Activated naive CD4-positive, alpha-beta T cell treated with anti-CD3 and anti-CD28 coated beads for 36 hours (primary cell): Measurements from ENCODE around the gene SUN5. TPM values are rescaled to one million over a fixed set of nuclear protein-coding genes. Genes with fewer than 3 reads are reported as not detected.

ENCODE experiments used
- CTCF ChIA-PET: fragments of 350-600 bp; sonication (Branson Sonifier 250); formaldehyde crosslinking; loops from one replicate; lab custom pipeline; 2021; ENCODE audit warnings: antibody characterized with exemption; lab: Charles Lee
- DNase-seq: peaks from one replicate; pipeline ENCODE4 v3.0.0-alpha.2; 2020
- H3K27ac Mint-ChIP-seq: one replicate; pipeline ENCODE4 v1.8.0; 2021; ENCODE audit warnings: mild to moderate bottlenecking, mixed read lengths
- H3K27me3 Mint-ChIP-seq: one replicate; pipeline ENCODE4 v1.8.0; 2021; ENCODE audit warnings: low read depth, mixed read lengths
- H3K36me3 Mint-ChIP-seq: one replicate; pipeline ENCODE4 v1.8.0; 2021; ENCODE audit warnings: low read depth, mixed read lengths
- H3K4me1 Mint-ChIP-seq: one replicate; pipeline ENCODE4 v1.8.0; 2021; ENCODE audit warnings: low read depth, mixed read lengths
- H3K4me3 Mint-ChIP-seq: one replicate; pipeline ENCODE4 v1.8.0; 2021; ENCODE audit warnings: mild to moderate bottlenecking, moderate library complexity, mixed read lengths
- H3K9me3 Mint-ChIP-seq: one replicate; pipeline ENCODE4 v1.8.0; 2021; ENCODE audit warnings: mixed read lengths
- intact Hi-C: fragments of 100-400 bp; cut with micrococcal nuclease; formaldehyde crosslinking; loops from one replicate; pipeline ENCODE4 v1.15.1; 2023
- total RNA-seq, 2 experiments: library from RNA; stranded (reverse); gene quantifications; one replicate each; pipeline ENCODE4 v1.2.3, GENCODE V29; 2021

SUN5 gene
- total RNA-seq, 2 experiments from 2014 or later, result not detected

DNA sequence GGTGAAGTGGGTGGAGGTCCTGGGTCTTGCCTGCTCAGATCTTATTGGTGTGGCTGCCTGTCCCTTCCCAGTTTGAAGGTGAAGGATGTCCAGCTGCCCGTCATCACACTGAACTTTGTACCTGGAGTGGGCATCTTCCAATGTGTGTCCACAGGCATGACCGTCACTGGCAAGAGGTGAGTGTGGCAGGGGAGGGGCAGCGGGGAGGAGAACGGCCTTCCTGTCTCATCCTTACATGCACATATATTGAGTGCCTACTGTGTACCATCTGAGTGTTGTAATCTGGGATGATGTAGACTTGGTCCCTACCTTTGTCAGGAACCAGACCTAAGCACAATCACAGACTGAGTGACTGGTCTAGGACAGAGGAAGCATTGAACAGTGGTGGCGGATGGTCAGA lies 29.9 kb upstream of the SUN5 start:
- intact Hi-C loops, result no loop called here
- peaks cover 2% of the 10 kb centered on the region for H3K9me3 Mint-ChIP-seq
- H3K27ac Mint-ChIP-seq, result no peak overlapping the region
- H3K4me3 Mint-ChIP-seq, result no peak overlapping the region
- H3K27me3 Mint-ChIP-seq, result no peaks in the 10 kb centered on the region
- no peak for DNase-seq
- H3K36me3 Mint-ChIP-seq, result no peaks in the 10 kb centered on the region
- H3K4me1 Mint-ChIP-seq, result no peaks in the 10 kb centered on the region
- CTCF ChIA-PET, result no interaction called here

DNA sequence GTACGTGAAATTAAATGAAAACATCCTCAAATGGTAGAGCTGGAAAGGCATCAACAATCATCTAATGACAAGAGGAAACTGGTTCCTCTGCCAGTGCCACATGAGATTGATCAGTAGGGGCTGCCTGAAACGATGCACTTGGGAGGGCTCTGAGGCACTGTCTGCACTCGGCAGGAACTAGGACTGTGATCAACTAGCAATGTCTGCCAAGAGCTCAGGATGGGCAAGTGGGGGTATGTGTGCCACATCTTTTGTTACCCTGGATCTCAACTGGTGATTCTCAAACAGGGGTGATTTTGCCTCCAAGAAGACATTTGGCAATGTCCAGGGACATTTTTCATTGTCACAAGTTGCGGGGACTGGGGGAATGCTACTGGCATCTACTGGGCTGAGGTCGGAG lies 29.1 kb upstream of the SUN5 start:
- Mint-ChIP-seq H3K27ac (no peak overlapping the region), H3K4me3 (no peak overlapping the region), H3K9me3 (peaks cover 2% of the 10 kb centered on the region), H3K4me1 (no peaks in the 10 kb centered on the region), H3K36me3 (no peaks in the 10 kb centered on the region), H3K27me3 (no peaks in the 10 kb centered on the region)
- intact Hi-C loops, result no loop called here
- CTCF ChIA-PET, result no interaction called here
- DNase-seq, result no peak

DNA sequence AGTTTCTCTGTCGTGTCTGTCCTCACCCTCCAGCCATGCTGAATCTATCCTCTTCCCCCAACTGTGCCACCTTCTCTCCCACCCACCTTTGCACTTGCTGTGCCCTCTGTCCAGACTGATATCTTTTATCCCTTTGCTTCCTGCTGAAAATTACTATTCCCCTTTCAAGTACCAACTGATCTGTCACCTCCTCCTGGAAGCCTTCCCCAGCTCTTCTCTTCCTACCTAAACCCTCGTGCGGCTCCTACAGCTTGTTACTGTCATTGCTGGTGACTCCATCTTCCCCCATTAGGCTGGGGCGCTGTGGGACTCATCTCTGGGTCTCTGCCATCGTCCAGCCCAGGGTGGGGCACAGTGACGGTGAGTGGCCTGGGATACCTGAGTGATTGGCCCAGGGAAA lies 28.3 kb upstream of the SUN5 start:
- DNase-seq, result no peak
- intact Hi-C loops, result no loop called here
- no peak overlapping the region for H3K4me3 Mint-ChIP-seq
- H3K36me3 Mint-ChIP-seq, result no peaks in the 10 kb centered on the region
- CTCF ChIA-PET, result no interaction called here
- H3K27me3 Mint-ChIP-seq, result no peaks in the 10 kb centered on the region
- no peak overlapping the region for H3K27ac Mint-ChIP-seq
- peaks cover 2% of the 10 kb centered on the region for H3K9me3 Mint-ChIP-seq
- H3K4me1 Mint-ChIP-seq, result no peaks in the 10 kb centered on the region

DNA sequence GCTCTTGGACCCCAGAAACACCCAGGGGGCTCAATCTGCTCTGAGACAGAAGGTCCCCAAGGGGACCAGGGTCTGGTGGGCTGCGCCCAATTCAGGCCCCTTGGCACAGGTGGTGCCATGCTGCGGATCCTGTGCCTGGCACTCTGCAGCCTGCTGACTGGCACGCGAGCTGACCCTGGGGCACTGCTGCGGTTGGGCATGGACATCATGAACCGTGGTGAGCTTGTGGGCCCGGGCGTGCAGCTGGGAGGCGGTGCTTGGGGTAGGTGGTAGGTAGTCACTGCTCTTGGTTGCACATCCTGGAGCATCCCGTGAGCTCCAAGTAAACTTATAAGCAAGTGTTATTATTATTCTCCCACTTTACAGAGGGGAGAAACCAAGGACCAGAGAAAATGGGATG lies 27.3 kb upstream of the SUN5 start, which contains the start of gene BPIFB6:
Gene BPIFB6, plus strand, starts transcription at position 118 of the 400 bp plus-strand sequence. Its CDS starts 0 bp downstream, at position 118.
- H3K27me3 Mint-ChIP-seq, result no peaks in the 10 kb centered on the region

DNA sequence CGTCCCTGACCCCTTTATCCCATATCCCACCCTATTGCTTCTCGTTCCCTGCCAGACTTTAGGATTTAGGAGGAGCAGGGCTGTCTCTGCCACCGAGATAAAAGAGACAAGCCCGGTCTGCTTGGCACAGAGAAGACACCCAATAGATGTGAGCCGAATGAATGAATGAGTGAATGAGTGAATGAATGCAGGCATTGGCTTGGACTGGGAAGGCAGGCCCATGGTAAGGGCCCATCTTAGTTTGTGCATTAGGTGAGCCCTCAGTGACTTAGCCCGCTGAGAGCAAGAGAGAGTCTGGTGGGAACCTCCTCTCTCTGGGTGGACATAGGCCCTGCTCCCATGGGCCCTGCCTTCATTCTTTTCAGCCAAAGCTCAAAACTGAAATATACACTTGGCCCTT lies 26.3 kb upstream of the SUN5 start:
- intact Hi-C loops, result no loop called here
- CTCF ChIA-PET, result no interaction called here
- H3K4me3 Mint-ChIP-seq, result no peak overlapping the region
- H3K36me3 Mint-ChIP-seq, result no peaks in the 10 kb centered on the region
- no peaks in the 10 kb centered on the region for H3K27me3 Mint-ChIP-seq
- DNase-seq, result no peak
- H3K9me3 Mint-ChIP-seq, result peaks cover 2% of the 10 kb centered on the region
- H3K4me1 Mint-ChIP-seq, result no peaks in the 10 kb centered on the region
- H3K27ac Mint-ChIP-seq, result no peak overlapping the region

More for the DNA sequence above, 27.3 kb upstream of the SUN5 start, which contains the start of gene BPIFB6:
- no peak within 1 kb of the TSS for H3K4me3 Mint-ChIP-seq
- intact Hi-C loops, result no loop called here
- H3K9me3 Mint-ChIP-seq, result peaks cover 2% of the 10 kb centered on the region
- CTCF ChIA-PET, result interaction anchor here (0.8 kb wide), 1 partner anchor 11 kb away, joined by 3 read pairs; no protein-coding TSS in a partner anchor
- no peaks in the 10 kb centered on the region for H3K4me1 Mint-ChIP-seq
- no peak for DNase-seq
- no peak within 1 kb of the TSS for H3K27ac Mint-ChIP-seq
- H3K36me3 Mint-ChIP-seq, result no peaks in the 10 kb centered on the region

DNA sequence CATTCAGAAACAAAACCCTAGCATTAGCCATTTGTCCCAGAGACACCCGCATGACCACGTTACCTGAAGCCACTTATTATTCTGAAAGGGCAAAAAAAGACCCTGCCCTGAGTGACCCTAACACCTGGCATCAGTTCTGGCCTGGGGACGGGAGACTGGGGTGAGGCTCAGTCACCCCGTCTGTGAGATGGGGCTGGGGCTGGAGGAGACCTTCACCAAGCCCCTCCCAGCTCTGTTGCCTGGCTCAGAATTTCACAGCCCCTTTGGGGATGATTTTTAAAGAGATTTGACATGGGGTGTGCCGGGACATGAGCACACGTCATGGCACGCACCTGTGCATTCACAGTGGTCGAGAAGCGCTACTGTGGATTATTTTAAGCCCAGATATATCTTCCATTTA lies 25.8 kb upstream of the SUN5 start:
- Mint-ChIP-seq H3K4me1 (no peaks in the 10 kb centered on the region), H3K4me3 (no peak overlapping the region), H3K27ac (no peak overlapping the region), H3K36me3 (no peaks in the 10 kb centered on the region), H3K9me3 (peaks cover 2% of the 10 kb centered on the region), H3K27me3 (no peaks in the 10 kb centered on the region)
- DNase-seq, result no peak
- CTCF ChIA-PET, result no interaction called here
- intact Hi-C loops, result no loop called here

DNA sequence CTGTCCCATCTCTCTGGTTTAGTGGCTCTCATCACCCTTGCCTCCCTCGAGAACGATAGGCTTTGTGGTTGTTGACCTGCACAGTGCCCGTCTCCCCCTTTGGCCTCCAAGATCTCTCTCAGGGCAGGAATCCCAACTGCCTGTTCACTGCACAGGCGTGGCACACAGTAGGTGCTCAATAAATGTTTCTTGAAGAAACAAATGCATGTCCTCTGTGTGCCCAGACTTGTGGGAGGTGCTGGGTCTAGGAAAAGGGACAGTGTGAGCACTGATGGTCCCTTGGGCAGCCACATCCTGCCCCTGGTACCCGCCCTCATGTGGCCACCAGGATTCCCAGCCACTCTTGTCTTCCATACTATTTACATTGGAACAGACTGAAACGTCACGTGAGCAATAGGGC lies 24.6 kb upstream of the SUN5 start:
- CTCF ChIA-PET, result no interaction called here
- no peaks in the 10 kb centered on the region for H3K36me3 Mint-ChIP-seq
- no peaks in the 10 kb centered on the region for H3K4me1 Mint-ChIP-seq
- H3K27me3 Mint-ChIP-seq, result no peaks in the 10 kb centered on the region
- no peak overlapping the region for H3K4me3 Mint-ChIP-seq
- H3K27ac Mint-ChIP-seq, result no peak overlapping the region
- intact Hi-C loops, result no loop called here
- no peak for DNase-seq
- peaks cover 2% of the 10 kb centered on the region for H3K9me3 Mint-ChIP-seq

DNA sequence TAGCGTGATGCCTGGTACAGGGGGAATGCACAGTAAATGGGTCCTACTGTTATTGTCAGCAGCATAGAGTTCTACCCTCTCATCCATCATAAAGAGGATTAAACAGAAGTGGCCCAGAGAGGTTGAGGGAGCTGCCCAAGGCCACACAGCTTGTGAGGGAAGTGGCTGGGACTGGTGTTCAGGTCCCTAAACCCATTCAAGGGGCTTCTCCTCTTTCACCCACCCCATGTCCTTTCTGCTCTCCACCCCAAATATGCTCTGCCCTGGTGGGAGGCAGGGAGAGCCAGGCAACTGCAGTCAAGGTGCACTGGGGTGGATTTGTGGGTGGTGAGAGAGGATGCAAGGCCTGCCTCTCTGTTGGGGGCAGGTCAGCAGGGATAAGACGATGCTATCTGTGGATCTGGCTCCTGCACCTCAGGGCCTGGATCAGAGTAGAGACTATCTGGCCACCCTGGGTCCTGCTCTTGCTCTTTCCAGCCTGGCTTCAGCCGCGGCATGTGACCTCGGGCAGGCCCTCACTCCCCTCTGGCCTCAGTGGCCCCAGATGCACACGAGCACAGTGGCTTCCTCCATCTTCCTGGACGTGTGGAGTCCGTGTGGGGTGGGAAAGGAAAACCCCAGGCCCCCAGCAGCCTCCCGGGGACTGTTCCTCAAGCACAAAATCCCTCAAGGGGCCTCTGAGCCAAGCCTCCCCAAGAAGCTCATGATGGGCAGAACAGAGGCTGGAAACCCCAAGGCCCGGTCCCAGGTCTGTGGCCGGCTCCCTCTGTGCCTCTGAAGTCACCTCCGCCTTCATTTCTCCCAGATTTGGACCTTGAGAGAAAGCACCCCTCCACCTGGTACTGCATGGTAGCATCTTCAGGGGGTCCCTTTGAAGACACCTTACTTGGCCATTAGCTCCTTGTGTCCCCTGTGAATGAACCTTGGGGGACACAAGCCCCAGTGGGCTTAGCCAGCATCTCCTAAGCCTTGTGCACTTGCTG lies 23.8 kb upstream of the SUN5 start:
- Mint-ChIP-seq H3K9me3 (peaks cover under 1% of the 10 kb centered on the region), H3K4me1 (no peaks in the 10 kb centered on the region), H3K4me3 (no peak overlapping the region), H3K27ac (no peak overlapping the region), H3K27me3 (no peaks in the 10 kb centered on the region), H3K36me3 (no peaks in the 10 kb centered on the region)
- intact Hi-C loops, result no loop called here
- CTCF ChIA-PET, result interaction anchor here (0.5 to 0.9 kb wide), 2 partner anchors 126 to 238 kb away, joined by 3 to 4 read pairs; no protein-coding TSS in a partner anchor
- no peak for DNase-seq

DNA sequence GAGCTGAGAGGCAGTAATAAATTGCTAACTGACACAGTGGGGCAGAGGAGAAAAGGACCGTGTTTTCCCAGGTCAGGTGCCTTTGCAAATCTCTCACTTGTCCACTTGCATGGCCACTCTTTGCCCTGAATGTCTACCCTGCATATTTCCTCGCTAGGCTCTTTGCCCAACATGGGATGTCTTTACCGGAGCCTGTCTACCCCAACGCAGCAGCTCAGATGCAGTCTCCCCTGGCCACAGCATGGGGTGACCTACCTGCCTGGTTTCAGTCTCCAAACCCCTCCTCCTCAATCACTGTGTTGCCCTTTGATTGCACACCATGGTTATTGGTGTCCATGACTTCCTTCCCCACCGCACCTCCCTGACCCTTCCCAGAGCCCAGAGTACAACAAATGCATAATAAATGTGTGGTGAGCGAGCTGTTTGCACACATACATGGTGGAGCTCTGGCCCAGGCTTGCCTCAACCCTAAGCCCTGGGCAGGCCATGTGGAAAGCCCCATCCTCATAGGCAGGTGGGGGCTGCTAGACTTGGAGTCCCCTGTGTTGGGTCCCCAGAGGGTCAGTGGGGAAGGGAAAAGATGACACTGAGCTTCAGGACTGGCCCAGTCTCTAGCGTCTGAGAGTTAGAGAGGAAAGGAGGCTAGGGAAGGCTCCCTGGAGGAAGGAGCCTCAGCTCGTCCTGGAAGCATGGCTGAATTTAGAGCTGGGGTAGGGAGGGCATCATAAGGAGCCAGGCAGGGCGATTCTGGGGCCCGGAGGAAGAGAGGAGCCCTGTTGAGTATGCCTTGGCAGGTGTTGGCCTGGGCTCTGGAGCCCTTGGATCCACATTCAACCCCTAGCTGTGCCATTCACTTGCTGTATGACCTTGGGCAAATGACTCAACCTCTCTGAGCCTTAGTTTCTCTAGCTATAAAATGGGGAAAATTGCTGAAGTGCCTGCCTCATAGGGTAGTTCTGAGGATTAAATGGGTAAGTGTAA lies 22.8 kb upstream of the SUN5 start:
- DNase-seq, result no peak
- no peak overlapping the region for H3K27ac Mint-ChIP-seq
- no peaks in the 10 kb centered on the region for H3K4me1 Mint-ChIP-seq
- no peak overlapping the region for H3K4me3 Mint-ChIP-seq
- CTCF ChIA-PET, result interaction anchor here (0.5 to 0.9 kb wide), 3 partner anchors 125 to 1093 kb away, joined by 3 to 4 read pairs (median 4); no protein-coding TSS in a partner anchor
- intact Hi-C loops, result no loop called here
- H3K9me3 Mint-ChIP-seq, result no peaks in the 10 kb centered on the region
- no peaks in the 10 kb centered on the region for H3K36me3 Mint-ChIP-seq
- H3K27me3 Mint-ChIP-seq, result no peaks in the 10 kb centered on the region

DNA sequence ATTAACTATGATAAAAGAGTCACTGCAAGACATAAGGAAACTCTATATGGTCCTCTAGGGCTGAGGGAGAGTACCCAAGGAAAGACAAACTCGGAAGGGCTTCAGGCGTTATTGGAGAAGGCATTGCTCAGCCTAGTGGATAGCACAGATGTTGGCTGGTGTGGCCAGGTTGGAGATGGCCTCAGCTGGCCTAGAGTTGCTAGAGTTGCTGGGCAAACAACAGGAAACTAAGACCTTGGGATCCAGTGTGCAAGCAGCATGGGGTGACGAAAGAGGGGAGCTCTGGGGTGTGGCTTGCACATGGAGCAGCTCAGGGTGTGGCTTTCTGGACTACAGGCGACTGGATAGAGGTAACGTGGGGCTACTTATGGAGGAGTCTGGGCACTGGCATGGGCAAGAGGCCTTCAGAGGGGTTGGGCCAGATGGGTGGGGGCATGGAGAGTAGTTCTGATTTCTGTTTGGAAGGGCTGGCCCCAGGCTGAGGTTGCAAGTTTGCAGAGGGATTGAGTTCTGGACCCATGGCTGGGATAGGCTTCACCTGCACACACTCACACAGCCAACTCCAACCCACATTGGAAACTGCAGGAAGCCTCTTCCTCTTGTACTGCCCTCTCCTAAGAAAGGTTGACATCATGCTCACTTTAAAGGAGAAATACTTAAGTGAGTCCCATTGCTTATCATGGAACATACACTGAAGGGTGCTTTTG lies 22.0 kb upstream of the SUN5 start:
- H3K36me3 Mint-ChIP-seq, result no peaks in the 10 kb centered on the region
- no peaks in the 10 kb centered on the region for H3K4me1 Mint-ChIP-seq
- CTCF ChIA-PET, result no interaction called here
- no peak for DNase-seq
- H3K4me3 Mint-ChIP-seq, result no peak overlapping the region
- no peak overlapping the region for H3K27ac Mint-ChIP-seq
- intact Hi-C loops, result no loop called here
- no peaks in the 10 kb centered on the region for H3K9me3 Mint-ChIP-seq
- H3K27me3 Mint-ChIP-seq, result no peaks in the 10 kb centered on the region

DNA sequence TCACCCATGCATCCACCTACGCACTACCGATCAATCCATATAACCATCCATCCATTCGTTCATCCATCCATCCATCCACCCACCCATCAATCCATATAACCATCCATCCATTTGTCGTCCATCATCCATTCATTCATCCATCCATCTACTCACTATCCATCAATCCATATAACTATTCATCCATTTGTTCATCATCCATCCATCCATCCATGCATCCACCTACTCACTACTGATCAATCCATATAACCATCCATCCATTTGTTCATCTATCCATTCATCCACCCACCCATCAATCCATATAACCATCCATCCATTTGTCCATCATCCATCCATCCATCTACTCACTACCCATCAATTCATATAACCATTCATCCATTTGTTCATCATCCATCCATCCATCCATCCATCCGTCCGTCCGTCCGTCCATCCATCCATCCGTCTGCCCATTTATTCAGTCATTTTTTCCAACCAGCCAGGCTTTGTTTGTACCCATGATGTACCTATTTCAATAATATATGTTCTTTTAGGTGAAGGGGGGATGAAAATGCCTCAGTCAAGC lies 21.2 kb upstream of the SUN5 start:
- CTCF ChIA-PET, result no interaction called here
- Mint-ChIP-seq H3K4me1 (no peaks in the 10 kb centered on the region), H3K9me3 (no peaks in the 10 kb centered on the region), H3K27ac (no peak overlapping the region), H3K27me3 (no peaks in the 10 kb centered on the region), H3K4me3 (no peak overlapping the region), H3K36me3 (no peaks in the 10 kb centered on the region)
- DNase-seq, result no peak
- intact Hi-C loops, result no loop called here
